Measurements from ENCODE around the gene FBL.
"Not testable (repeated sequence)": the region's sequence is repeated elsewhere in the genome, so short reads cannot be mapped to it uniquely, and the experiment has no call there.

DNA sequence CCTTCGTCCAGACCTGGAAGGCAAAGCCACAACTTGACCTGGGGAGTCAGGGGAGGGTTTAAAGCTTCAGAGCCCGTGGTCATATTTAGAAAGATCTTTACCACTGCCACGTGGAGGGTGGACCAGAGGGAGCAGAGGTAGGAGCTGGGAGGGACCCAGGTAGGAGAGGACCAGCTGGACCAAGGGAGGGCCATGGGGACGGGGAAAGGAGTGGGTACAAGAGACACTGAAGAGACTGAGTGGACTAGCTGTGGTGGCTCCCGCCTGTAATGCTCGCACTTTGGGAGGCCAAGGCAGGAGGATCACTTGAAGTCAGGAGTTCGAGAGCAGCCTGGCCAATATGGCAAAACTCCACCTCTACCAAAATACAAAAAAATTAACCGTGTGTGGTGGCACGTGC is 38.5 kb upstream of the FBL start:
- not testable (repeated sequence) for TF ChIP-seq POLR2A (IDR thresholded peaks at IDR 0.05)
- TF ChIP-seq, protein P1, sequence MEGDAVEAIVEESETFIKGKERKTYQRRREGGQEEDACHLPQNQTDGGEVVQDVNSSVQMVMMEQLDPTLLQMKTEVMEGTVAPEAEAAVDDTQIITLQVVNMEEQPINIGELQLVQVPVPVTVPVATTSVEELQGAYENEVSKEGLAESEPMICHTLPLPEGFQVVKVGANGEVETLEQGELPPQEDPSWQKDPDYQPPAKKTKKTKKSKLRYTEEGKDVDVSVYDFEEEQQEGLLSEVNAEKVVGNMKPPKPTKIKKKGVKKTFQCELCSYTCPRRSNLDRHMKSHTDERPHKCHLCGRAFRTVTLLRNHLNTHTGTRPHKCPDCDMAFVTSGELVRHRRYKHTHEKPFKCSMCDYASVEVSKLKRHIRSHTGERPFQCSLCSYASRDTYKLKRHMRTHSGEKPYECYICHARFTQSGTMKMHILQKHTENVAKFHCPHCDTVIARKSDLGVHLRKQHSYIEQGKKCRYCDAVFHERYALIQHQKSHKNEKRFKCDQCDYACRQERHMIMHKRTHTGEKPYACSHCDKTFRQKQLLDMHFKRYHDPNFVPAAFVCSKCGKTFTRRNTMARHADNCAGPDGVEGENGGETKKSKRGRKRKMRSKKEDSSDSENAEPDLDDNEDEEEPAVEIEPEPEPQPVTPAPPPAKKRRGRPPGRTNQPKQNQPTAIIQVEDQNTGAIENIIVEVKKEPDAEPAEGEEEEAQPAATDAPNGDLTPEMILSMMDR (IDR thresholded peaks at IDR 0.05), result not testable (repeated sequence)
